ENCODE measurements around the gene LIN28A.

The LIN28A gene

GRCh38 chr1:26419494-26419893, 8.9 kb downstream of the LIN28A start:
- Histone ChIP-seq H3K27ac (no peak overlapping the region), H3K4me3 (no peak overlapping the region)

GRCh38 chr1:26429721-26430120, 19.1 kb downstream of the LIN28A start:
- Histone ChIP-seq H3K4me3 (no peak overlapping the region), H3K27ac (no peak overlapping the region)

GRCh38 chr1:26431979-26432695, 21.5 kb downstream of the LIN28A start, which contains the start of gene DHDDS:
TSS of gene DHDDS (plus strand) at chr1:26432321. CDS start at chr1:26432946, 625 bp downstream.
- H3K27ac ChIP-seq: peak within 1 kb of the TSS in 20 of 21 experiments; percentile 58 to 88 (median 78)
- peak within 1 kb of the TSS; percentile 47 to 76 (median 59) for H3K4me3 ChIP-seq

- H3K27ac ChIP-seq: peak overlapping the region in 20 of 21 experiments; percentile 58 to 88 (median 78)
- H3K4me3 ChIP-seq: peak overlapping the region; percentile 47 to 76 (median 59)
These were observed 22.2 kb downstream of the LIN28A start for GRCh38 chr1:26432793-26433192.

- no peak overlapping the region for H3K4me3 ChIP-seq
- H3K27ac ChIP-seq: no peak overlapping the region
These were observed 23.6 kb downstream of the LIN28A start for GRCh38 chr1:26434161-26434752.

- Histone ChIP-seq H3K27ac (no peak overlapping the region), H3K4me3 (no peak overlapping the region)
These were observed 27.4 kb downstream of the LIN28A start for GRCh38 chr1:26438041-26438440.

- no peak overlapping the region for H3K4me3 ChIP-seq
These were observed 29.6 kb downstream of the LIN28A start for GRCh38 chr1:26440259-26440658.

GRCh38 chr1:26449868-26450267, 39.3 kb downstream of the LIN28A start:
- H3K4me3 ChIP-seq: no peak overlapping the region
- H3K27ac ChIP-seq: no peak overlapping the region

More at GRCh38 chr1:26440259-26440658, 29.6 kb downstream of the LIN28A start:
- H3K27ac ChIP-seq: no peak overlapping the region

GRCh38 chr1:26450908-26451307, 40.3 kb downstream of the LIN28A start:
- Histone ChIP-seq H3K27ac (no peak overlapping the region), H3K4me3 (no peak overlapping the region)

GRCh38 chr1:26452459-26453183, 42.0 kb downstream of the LIN28A start:
- no peak overlapping the region for H3K27ac ChIP-seq
- H3K4me3 ChIP-seq: no peak overlapping the region

- H3K27ac ChIP-seq: no peak overlapping the region
- H3K4me3 ChIP-seq: no peak overlapping the region
These were observed 48.5 kb downstream of the LIN28A start for GRCh38 chr1:26459148-26459547.

- Histone ChIP-seq H3K4me3 (no peak overlapping the region), H3K27ac (no peak overlapping the region)
These were observed 49.0 kb downstream of the LIN28A start for GRCh38 chr1:26459573-26460031.

- H3K27ac ChIP-seq: peak overlapping the region in 9 of 21 experiments; percentile 8 to 61 (median 23)
- no peak overlapping the region for H3K4me3 ChIP-seq
These were observed 58.3 kb downstream of the LIN28A start for GRCh38 chr1:26468911-26469310.

- Histone ChIP-seq H3K27ac (peak overlapping the region in 8 of 21 experiments; percentile 3 to 61 (median 20)), H3K4me3 (no peak overlapping the region)
These were observed 58.9 kb downstream of the LIN28A start for GRCh38 chr1:26469558-26469957.

- peak overlapping the region in 6 of 7 experiments; percentile 58 to 93 (median 86) for H3K4me3 ChIP-seq
- peak overlapping the region in 15 of 21 experiments; percentile 97 to 100 (median 99) for H3K27ac ChIP-seq
These were observed 60.4 kb downstream of the LIN28A start for GRCh38 chr1:26470878-26471497.

- Histone ChIP-seq H3K27ac (peak overlapping the region in 20 of 21 experiments; percentile 97 to 100 (median 99)), H3K4me3 (peak overlapping the region; percentile 58 to 93 (median 88))
These were observed 61.1 kb downstream of the LIN28A start for GRCh38 chr1:26471498-26472319.

GRCh38 chr1:26472320-26472900, 61.8 kb downstream of the LIN28A start, which contains the start of gene HMGN2:
TSS of gene HMGN2 (plus strand) at chr1:26472440. CDS start at chr1:26472613, 173 bp downstream.
- peak within 1 kb of the TSS; percentile 97 to 100 (median 99) for H3K27ac ChIP-seq
- H3K4me3 ChIP-seq: peak within 1 kb of the TSS; percentile 58 to 93 (median 88)
